Hypothalamus (tissue), 51 donors: ENCODE results near the gene PDLIM4.

Source experiments
- DNase-seq, 51 donors: peaks; one replicate each; lab custom pipeline; 2025; lab: John Stamatoyannopoulos, UW

The PDLIM4 gene

GRCh38 chr5:132299917-132300316, 42.4 kb downstream of the PDLIM4 start:
- DNase-seq, result no peak

GRCh38 chr5:132300577-132301343, 43.3 kb downstream of the PDLIM4 start:
- DNase-seq, result no peak

- DNase-seq, result no peak
These were observed 44.1 kb downstream of the PDLIM4 start for GRCh38 chr5:132301344-132302271.

- DNase-seq, result no peak
These were observed 44.9 kb downstream of the PDLIM4 start for GRCh38 chr5:132302413-132302812.

- DNase-seq, result no peak
These were observed 46.1 kb downstream of the PDLIM4 start for GRCh38 chr5:132303589-132303988.

- no peak for DNase-seq
These were observed 47.9 kb downstream of the PDLIM4 start for GRCh38 chr5:132305420-132305819.

GRCh38 chr5:132308701-132309100, 51.2 kb downstream of the PDLIM4 start:
- no peak for DNase-seq

- DNase-seq, result no peak
These were observed 52.2 kb downstream of the PDLIM4 start for GRCh38 chr5:132309679-132310078.

GRCh38 chr5:132310141-132310834, 52.8 kb downstream of the PDLIM4 start:
- DNase-seq, result peak in 13 of 51 donors; percentile 13 to 36 (median 23)

- no peak for DNase-seq
These were observed 55.9 kb downstream of the PDLIM4 start for GRCh38 chr5:132313366-132313765.

- no peak for DNase-seq
These were observed 56.5 kb downstream of the PDLIM4 start for GRCh38 chr5:132313961-132314432.

- DNase-seq, result no peak
These were observed 58.1 kb downstream of the PDLIM4 start for GRCh38 chr5:132315529-132316067.

GRCh38 chr5:132319975-132320374, 62.5 kb downstream of the PDLIM4 start:
- DNase-seq, result no peak

- DNase-seq, result no peak
These were observed 63.7 kb downstream of the PDLIM4 start for GRCh38 chr5:132321109-132321721.

- no peak for DNase-seq
These were observed 64.8 kb downstream of the PDLIM4 start for GRCh38 chr5:132322266-132322665.
